Measurements from ENCODE around the gene NOX4.
"Not testable (repeated sequence)": the region's sequence is repeated elsewhere in the genome, so short reads cannot be mapped to it uniquely, and the experiment has no call there.

GRCh38 chr11:89338073-89338472, 153.1 kb downstream of the NOX4 start:
- not testable (repeated sequence) for TF ChIP-seq POLR2A (IDR thresholded peaks at IDR 0.05; ENCODE audit: control extremely low read depth in 1 of 2, low read depth in 2 of 2, low read length in 2 of 2); EZH2 (IDR thresholded peaks at IDR 0.05; ENCODE audit: low read depth, low read length, severe bottlenecking); BACH1 (IDR thresholded peaks at IDR 0.05; ENCODE audit: low read length); CBX5 (IDR thresholded peaks at IDR 0.05; ENCODE audit: low read depth, low read length); CTCF (IDR thresholded peaks at IDR 0.05; ENCODE audit: control extremely low read depth in 1 of 3, insufficient read depth in 1 of 3, low read depth in 1 of 3, low read length in 3 of 3); GTF2F1 (IDR thresholded peaks at IDR 0.05; ENCODE audit: borderline replicate concordance, low read depth, low read length); SIN3A (conservative IDR thresholded peaks at IDR 0.05 in 1 of 2, IDR thresholded peaks at IDR 0.05 in 1 of 2; ENCODE audit: low read depth in 1 of 2, low read length in 2 of 2); SP2 (IDR thresholded peaks at IDR 0.05; ENCODE audit: low read length); GABPA (IDR thresholded peaks at IDR 0.05; ENCODE audit: borderline replicate concordance, insufficient read depth, low read length); RFX5 (IDR thresholded peaks at IDR 0.05; ENCODE audit: borderline replicate concordance, low read depth, low read length); EP300 (IDR thresholded peaks at IDR 0.05; ENCODE audit: borderline replicate concordance in 1 of 2, low read depth in 2 of 2, low read length in 2 of 2)

All from H1 (cell line).